Cardiac muscle cell (in vitro differentiated cells and primary cell): ENCODE results near the gene CIBAR2. TPM values are rescaled to one million over a fixed set of nuclear protein-coding genes. Genes with fewer than 3 reads are reported as not detected.

Experiments used
- DNase-seq, 2 donors: peaks; one replicate each; pipeline versions ENCODE4 v3.0.0 to v3.0.0-alpha.2; 2010 to 2017; ENCODE audit warnings: low read depth in 1 of 2, low spot score in 1 of 2
- H3K27ac ChIP-seq: fragments of 200-600 bp; sonication (generic); 2 replicates; pipeline ENCODE4 v1.5.1; 2016
- H3K27me3 ChIP-seq: fragments of 200-600 bp; sonication (generic); 2 replicates; pipeline ENCODE4 v1.6.0; 2016; ENCODE audit warnings: control low read depth
- H3K36me3 ChIP-seq: fragments of 200-600 bp; sonication (generic); 2 replicates; pipeline ENCODE4 v1.5.1; 2016; ENCODE audit warnings: control low read depth
- H3K4me1 ChIP-seq: fragments of 200-600 bp; sonication (generic); 2 replicates; pipeline ENCODE4 v1.8.1; 2017; ENCODE audit warnings: low read depth, mild to moderate bottlenecking, mixed run types
- H3K4me3 ChIP-seq: fragments of 200-600 bp; sonication (generic); 2 replicates; pipeline ENCODE4 v1.5.1; 2016; ENCODE audit warnings: mild to moderate bottlenecking
- H3K9me3 ChIP-seq: fragments of 200-600 bp; sonication (generic); 2 replicates; pipeline ENCODE4 v1.5.1; 2017; ENCODE audit warnings: low read depth, mild to moderate bottlenecking, control low read depth
- CTCF ChIP-seq: IDR thresholded peaks from 2 replicates; pipeline ENCODE4 v1.5.1; 2012; ENCODE audit warnings: low read depth, mild to moderate bottlenecking, low read length
- polyA plus RNA-seq: library from polyadenylated mRNA; unstranded; fragments of >200 nt; fragmentation: Nextera tagmentation; extraction: Ambion mirVana; gene quantifications from 2 replicates; pipeline ENCODE4 v1.2.1, GENCODE V29; 2016
- total RNA-seq: library from RNA; depleted of rRNA; stranded (reverse); fragments of >200 nt; gene quantifications from 2 replicates; pipeline ENCODE4 v1.2.3, GENCODE V29; 2016

The CIBAR2 gene
- total and polyA plus RNA-seq, 2 experiments from 2014 or later, result not detected

GRCh38 chr16:85051067-85051581 is 61.1 kb downstream of the CIBAR2 start:
- Histone ChIP-seq H3K27ac (no peak overlapping the region), H3K9me3 (no peaks in the 10 kb centered on the region), H3K4me3 (no peak overlapping the region), H3K27me3 (no peaks in the 10 kb centered on the region), H3K36me3 (no peaks in the 10 kb centered on the region), H3K4me1 (peaks cover 34% of the 10 kb centered on the region)
- DNase-seq, result no peak
- TF ChIP-seq CTCF, result no peak

- Histone ChIP-seq H3K9me3 (no peaks in the 10 kb centered on the region), H3K4me3 (no peak overlapping the region), H3K36me3 (no peaks in the 10 kb centered on the region), H3K27me3 (no peaks in the 10 kb centered on the region), H3K27ac (no peak overlapping the region), H3K4me1 (peaks cover 29% of the 10 kb centered on the region)
- no peak for DNase-seq
- TF ChIP-seq CTCF, result no peak
Measured at GRCh38 chr16:85049706-85050305, 62.5 kb downstream of the CIBAR2 start.

- no peak for TF ChIP-seq CTCF
- no peak for DNase-seq
- Histone ChIP-seq H3K36me3 (no peaks in the 10 kb centered on the region), H3K9me3 (no peaks in the 10 kb centered on the region), H3K27me3 (no peaks in the 10 kb centered on the region), H3K27ac (no peak overlapping the region), H3K4me1 (peaks cover 29% of the 10 kb centered on the region), H3K4me3 (no peak overlapping the region)
Measured at GRCh38 chr16:85048921-85049562, 63.2 kb downstream of the CIBAR2 start.

Other genes starting within 250 kb of the CIBAR2 start
- 65.0 and 70.1 TPM in 2 replicates for gene ZDHHC7, start 100.9 kb downstream of the CIBAR2 start, total RNA-seq
- gene ZDHHC7, start 100.9 kb downstream of the CIBAR2 start, polyA plus RNA-seq, result 57.8 and 71.6 TPM in 2 replicates
- gene KIAA0513, start 84.7 kb downstream of the CIBAR2 start, total RNA-seq, result 23.4 and 24.6 TPM in 2 replicates
- 12.8 and 29.1 TPM in 2 replicates for gene KIAA0513, start 84.7 kb downstream of the CIBAR2 start, polyA plus RNA-seq